ENCODE results near the gene SIM2.

SIM2 gene

DNA sequence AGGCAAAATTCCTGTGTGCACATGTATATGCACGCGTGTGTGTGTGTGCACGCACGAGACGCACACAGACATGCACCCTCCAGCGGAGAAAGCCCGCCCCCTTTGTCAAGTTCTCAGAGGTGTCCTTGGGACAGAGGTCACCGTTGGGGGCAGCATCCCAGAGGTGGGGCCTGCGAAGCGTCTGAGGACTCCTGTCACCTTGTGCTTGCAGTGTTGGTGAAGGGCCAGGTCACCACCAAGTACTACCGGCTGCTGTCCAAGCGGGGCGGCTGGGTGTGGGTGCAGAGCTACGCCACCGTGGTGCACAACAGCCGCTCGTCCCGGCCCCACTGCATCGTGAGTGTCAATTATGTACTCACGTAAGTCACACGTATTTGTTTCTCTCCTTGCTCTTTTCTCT is 42.6 kb downstream of the SIM2 start:
- DNase-seq = no peak

DNA sequence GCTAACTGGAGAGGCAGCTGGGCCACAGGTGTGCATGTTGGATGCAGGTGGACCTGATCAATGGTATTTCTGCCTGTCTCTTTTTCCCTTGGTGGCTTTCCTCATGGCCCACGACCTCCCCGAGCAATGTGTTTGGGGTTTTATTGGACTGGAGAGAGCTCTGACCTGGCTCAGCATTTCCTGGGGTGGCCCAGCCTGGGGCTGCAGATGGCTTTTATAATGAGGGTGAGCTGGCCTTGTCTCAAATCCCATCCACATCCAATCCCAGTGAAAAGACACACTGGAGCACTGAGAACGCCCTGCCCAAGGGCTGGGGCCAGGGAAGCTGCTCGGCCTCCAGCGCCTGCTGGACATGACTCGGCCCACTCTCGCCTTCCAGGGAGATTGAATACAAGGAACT is 44.1 kb downstream of the SIM2 start:
- DNase-seq = no peak

DNA sequence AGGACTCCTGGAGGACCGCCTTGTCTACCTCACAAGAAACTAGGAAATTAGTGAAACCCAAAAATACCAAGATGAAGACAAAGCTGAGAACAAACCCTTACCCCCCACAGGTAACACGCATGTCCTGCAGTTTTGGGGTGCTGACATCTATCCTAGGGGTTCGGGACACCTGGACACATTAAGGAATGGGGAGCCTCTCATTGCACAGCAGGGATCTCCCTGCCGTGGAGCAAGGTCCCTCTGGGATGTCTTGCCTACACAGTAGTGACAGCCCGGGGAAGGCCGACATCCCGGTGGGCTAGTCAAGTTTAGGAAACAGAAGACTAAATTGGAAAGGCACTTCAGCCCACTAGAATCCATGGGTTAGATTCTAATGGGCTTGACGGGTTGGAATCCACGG is 44.5 kb downstream of the SIM2 start:
- no peak for DNase-seq

DNA sequence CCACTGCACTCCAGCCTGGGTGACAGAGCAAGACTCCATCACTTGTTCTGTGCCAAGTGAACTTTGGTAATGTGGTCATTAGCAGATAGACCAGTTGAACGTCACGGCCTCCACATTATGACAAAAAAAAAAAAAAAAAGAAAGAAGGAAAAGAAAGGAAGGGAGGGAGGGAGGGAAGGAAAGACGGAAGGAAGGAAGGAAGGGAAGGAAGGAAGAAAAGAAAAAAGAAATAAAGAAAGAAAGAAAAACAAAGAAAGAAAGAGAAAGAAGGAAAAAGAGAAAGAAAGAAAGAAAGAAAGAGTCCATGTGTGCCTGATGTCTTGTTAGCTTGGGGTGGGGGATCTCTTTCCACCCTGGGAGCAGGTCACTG is 45.3 kb downstream of the SIM2 start:
- no peak for DNase-seq

DNA sequence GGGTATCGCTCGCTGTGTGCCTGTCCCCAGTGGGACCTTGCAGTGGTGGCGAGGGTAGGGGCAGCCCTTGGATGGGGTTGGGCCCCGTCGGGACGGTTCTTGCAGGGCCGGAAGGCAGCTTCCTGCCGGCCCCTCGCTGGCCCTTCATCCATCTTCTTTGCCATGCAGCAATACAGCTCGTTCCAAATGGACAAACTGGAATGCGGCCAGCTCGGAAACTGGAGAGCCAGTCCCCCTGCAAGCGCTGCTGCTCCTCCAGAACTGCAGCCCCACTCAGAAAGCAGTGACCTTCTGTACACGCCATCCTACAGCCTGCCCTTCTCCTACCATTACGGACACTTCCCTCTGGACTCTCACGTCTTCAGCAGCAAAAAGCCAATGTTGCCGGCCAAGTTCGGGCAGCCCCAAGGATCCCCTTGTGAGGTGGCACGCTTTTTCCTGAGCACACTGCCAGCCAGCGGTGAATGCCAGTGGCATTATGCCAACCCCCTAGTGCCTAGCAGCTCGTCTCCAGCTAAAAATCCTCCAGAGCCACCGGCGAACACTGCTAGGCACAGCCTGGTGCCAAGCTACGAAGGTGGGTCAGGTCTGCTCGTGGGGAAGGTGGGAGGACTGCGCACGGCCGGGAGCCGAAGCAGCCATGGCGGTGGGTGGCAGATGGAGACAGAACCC is 45.8 kb downstream of the SIM2 start:
- DNase-seq = no peak

DNA sequence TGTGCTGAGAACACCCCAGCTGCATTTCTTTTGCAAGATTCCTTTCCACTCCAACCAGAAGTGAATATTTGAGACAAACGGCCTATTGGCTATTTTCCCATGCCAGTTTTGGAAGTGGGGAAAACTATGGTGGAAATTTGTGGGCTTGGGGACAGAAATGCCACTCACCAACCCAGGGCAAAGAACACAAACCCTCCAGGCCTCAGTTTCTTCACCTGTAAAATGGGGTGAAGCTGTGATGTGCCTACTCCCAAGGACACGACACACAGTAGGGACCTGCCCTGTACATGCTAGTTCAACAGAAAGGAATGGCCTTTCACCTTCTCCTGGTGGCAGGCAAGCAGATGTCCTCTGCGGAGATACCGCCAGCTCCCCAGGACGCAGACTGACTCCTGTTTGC is 46.5 kb downstream of the SIM2 start:
- DNase-seq = no peak

DNA sequence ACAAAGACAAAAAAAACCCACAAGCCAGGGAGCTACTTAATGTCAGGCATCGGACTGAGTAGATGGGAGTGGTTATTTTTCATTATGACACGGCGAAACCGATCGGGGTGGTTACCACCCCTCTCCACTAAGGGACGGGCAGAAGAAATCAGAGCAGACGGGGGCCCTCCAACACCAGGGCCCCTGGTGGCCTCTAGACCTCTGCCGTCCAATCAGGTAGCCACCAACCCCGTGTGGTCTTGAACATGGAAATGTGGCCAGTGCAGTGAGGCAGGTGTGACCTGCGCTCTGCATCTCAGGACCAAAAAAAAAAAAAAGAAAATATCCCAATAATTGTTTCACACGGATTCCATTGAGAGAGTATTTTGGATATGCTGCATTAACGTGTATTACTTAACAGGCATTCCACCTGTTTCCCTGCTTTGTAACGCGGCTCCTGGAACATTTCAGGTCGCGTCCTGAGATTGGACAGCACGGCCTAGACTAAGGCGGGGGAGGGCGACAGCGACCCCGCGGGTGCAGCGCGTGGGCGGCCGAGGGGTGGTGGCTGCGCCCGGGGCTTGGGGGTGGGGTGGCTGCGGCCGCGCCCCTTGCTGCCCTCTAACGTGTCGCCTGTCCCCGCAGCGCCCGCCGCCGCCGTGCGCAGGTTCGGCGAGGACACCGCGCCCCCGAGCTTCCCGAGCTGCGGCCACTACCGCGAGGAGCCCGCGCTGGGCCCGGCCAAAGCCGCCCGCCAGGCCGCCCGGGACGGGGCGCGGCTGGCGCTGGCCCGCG is 48.3 kb downstream of the SIM2 start:
- DNase-seq = peak; percentile 53

DNA sequence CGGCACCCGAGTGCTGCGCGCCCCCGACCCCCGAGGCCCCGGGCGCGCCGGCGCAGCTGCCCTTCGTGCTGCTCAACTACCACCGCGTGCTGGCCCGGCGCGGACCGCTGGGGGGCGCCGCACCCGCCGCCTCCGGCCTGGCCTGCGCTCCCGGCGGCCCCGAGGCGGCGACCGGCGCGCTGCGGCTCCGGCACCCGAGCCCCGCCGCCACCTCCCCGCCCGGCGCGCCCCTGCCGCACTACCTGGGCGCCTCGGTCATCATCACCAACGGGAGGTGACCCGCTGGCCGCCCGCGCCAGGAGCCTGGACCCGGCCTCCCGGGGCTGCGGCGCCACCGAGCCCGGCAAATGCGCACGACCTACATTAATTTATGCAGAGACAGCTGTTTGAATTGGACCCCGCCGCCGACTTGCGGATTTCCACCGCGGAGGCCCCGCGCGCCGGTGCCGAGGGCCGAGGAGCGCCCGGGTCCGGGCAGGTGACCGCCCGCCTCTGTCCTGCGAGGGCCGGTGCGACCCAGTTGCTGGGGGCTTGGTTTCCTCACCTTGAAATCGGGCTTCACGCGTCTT is 49.0 kb downstream of the SIM2 start:
- peak; percentile 66 for DNase-seq

DNA sequence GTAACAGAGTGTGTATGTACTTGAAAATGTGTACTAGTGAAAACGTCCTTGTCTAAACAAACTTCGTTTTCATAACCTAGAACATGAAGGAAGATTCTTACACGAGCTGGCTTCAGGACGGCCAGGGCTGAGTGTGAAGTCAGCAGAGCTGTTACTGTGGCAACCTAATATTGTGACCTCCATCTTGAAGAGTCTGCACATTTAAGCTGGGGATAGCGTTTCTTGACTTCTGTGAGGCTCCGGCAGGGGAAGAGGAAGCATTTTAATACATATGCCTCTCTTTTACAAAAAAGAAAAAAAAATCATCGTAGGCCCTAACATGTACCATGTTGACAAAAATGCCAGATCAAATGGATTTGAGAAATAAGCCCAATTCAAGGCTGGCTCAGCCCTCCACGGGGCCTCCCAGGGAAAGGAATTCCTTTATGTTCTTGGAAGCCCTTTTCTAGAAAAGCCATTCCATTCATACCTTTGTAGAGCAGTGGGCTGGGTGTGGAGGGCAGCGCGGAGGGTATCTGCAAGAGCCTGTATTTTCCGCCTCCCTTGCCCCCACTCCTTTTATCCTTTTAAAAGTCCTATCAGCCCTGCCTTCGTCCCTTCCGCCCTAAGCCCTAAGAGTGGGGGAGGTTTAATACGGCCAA is 51.1 kb downstream of the SIM2 start:
- DNase-seq = peak; percentile 61

DNA sequence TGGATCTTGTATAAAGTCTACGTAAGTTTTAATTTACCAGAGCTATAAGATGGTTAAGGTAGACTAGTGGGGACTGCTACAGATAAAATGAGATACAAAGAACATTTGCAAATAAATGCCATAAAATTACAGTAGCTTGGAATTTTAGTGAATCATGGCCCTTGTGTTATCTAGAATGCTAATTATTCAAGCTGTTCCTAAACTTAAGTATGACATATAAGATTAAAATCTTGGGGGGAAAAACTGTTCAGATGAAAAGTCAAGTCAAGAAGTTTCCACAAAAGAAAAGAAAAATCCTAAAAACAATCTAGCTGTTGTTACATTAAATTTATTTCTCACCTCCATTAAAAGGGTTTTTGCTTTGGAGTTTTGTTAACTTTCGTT is 51.7 kb downstream of the SIM2 start:
- no peak for DNase-seq

DNA sequence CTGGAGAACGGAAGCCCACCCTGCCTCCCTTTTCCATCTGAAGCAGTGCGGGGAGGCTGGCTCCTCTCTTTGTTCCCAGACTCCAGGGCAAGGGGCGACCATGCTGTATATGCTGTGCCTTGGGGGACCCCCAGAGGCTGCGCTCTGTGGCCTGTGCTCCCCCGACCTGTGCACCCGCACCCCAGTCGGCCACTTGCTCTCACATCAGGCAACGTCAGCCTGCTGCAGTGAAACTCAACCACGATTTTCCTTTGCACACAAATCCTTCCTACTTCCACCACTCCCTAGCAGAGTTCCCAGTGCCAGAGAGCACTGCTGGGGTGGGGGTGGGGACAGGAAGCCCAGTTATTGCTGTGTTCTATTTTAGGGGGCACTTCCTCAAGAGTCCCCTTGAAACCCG is 52.5 kb downstream of the SIM2 start:
- no peak for DNase-seq

DNA sequence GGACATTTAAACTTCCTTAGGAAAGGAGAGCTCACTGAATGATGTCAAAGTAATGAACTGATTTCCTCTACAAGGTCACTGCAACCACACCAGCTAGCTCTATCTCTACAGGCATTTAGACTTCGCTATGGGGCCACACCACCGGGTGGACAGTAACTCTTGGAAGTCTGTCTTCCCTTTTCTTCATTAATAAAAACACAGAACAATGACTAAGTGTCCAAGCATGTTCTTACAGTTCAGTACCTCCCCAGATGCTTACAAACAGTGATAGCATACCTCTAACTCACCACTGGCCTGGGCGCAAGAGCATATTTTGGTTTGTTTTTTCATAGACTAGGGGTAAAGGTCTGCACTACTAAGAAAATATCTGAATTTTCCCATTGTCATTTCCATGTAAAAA is 54.6 kb downstream of the SIM2 start:
- no peak for DNase-seq

DNA sequence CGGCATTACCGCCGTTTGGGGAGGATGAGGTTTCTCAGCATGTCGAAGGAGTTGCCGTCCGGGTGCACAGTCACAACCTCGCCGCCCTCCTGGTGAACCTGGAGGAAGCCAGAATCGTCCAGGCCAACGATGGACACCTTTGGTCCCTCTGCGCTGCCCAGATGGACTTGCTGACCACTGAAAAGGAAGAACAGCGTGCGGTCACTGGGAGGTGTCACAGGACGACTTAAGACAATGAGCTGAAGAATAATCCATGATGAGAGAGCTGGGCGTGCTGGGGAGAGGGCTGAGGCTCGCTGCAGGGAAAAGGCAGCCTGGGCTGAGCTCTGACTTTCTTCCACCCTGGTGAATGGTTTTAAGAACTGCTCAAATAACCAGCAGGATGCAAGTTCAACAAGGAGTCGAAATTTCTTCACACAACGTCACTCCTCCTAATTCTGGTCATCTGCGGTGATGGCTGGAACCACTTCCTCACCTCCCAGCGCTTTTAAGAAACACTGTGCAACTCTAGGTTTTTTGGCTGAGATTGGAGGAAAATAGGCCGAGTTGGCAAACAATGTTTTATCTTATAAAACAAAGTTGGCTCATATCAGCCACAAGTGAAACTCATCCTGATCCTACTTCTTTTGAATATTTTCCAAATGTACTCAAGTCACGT is 55.5 kb downstream of the SIM2 start:
- DNase-seq = no peak

DNA sequence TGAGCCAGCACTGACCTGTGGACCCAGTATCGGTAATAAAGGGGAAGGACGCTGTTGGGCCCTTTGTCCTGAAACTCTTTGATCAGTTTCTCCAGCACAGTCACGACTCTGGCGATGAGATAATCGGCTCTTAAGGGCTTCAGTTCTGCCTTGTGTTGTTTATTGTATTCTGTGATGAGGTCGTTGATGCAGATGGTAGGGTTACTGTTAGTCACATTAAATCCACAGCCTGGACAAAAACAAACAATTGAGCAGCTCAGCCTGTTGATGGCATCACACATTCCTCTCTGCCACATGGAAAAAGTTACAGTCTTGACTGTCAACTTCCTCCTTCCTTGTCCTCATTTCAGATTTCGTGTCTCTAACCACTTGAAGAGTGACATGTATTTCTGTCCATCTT is 57.6 kb downstream of the SIM2 start:
- no peak for DNase-seq

DNA sequence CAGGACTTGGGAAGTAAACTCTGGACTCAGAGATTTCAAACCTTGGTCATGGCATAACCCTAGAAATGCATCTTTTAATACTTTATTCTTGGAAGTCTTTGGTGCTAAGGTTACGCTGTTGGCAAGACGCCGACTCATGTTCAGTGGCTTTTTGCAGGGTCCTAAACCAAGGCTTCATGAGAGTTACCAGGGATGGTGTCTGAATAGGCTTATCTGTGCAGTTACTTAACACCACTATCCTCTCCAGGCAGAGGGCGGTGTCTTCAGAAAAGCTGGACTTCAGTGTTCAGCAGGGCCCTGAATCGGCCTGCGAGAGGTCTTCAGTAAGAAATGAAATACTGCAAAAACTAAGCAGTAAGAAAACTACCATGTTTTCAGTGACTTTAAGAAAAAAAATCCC is 58.3 kb downstream of the SIM2 start:
- no peak for DNase-seq

DNA sequence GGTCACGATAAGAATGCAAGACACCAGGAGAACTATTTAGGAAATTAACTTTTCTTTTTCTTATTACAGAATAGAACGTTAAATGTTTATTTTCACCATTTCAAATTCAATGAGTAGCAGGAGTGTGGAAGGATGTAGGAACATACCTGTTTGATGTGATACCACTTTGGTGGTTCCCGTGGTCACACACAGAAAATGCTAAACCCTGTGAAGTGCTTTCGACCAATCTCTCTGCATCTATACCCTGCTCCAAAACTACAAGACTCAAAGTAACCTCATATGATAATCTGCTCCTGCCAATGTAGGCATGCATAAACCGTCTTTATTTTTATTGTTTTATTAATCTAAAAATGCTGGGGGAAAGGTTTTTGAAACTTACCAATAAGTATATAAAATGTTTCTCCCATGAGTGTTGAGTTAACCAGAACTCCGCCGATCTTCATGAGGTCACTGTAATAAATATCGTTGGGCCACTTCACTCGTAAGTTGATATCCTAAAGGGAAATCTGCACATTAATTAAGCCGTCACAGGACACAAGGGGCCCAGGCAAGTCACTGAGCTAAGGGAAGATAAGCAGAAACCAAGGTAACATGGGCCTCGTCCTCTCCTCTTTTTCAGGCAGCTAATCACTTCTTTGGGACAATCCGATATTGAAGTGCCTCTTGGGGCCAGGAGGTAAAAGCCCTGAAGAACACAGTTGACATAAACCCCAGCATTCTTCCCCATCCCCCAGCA is 60.6 kb downstream of the SIM2 start:
- DNase-seq = no peak

DNA sequence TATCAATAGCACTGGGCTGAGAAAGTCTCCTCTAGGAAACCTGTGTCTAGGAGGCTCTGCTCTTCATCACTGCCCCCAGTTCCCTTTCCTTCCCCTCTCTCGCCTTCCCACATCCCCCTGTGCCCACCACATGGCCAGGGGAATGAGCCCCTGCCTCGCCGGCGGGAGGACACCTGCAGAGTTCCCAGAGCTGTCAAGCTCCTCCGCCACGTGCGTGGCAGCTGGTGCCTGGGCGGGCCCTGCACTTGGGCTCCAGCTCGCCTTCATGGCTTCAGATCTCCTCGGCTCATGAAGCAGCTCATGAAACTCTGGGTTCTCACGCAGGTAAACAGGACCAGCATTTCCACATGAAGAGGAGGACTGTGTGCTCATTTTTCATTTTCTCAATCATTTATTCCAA is 62.8 kb downstream of the SIM2 start:
- peak; percentile 21 for DNase-seq

DNA sequence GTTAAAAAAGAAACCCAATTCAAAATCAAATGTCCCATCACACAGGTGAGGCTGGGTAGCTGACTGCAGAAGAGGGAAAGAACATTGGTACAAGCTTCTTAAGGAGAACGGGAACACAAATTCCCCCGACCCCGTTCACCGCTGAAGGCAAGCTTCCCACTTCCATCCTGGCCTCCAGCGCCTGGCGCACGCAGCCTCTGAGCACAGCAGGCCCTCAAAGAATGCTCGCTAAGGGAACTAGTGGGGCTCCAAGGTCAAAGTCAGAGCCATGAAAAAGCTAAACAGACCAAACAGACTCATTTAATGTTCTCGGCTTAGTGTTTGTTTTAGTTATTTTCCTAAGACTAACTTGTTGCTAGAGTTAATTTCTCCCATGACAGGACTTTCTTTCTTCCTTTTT is 63.7 kb downstream of the SIM2 start:
- DNase-seq = no peak

DNA sequence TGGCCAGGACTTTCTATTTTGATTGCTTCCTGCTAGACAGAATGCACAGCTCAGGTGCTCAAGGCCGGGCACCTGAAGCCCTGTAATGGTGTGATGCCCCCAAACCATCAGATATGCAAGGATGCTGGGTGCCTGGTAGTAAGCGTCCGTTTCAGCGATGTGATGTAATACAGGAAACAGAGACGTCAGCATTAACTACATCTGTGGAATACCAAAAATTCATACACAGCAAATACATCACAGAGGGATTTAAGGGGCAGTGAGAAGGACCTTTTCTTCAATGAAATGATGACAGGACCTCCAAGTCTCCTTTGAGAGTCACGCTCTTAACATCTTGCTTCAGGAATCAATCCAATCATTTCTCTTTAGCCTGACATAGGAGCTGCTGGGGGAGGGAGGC is 64.4 kb downstream of the SIM2 start:
- no peak for DNase-seq

DNA sequence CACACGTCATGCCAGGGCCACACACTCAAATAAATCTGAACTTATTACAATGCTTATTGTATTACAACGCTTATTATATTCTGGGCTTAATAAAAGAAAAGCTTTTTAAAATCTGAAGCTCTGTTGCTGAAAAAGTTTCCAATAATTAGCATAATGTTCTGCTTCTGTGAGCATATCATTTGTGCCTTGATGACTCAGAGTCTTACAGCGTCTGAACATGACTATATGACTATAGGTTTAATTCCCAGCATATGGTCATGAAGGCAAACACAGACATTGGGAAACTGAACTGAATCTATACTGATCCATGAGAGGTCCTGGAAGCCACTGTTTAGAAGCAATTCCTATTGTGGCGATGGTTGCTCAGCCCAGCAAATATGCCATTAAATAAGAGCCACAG is 66.3 kb downstream of the SIM2 start:
- no peak for DNase-seq

DNA sequence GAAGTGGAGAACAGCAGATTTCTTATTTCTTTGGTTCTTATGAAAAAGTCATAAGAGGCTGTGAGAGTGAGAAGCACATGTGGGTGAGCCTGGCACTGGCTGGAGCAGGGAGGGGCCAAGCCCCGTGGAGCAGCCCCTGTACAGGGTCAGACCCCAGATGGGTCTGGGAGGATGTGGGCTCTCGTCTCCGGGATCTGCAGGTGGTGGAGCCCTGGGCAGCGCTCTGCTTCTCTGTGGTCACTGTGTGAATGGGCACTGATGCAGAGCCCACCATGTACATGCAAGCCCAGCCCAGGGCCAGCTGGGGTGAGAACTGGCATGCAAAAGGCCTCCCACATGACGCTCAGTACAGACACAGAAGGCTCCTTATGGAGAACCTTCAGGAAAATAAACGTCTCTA is 67.6 kb downstream of the SIM2 start:
- no peak for DNase-seq

DNA sequence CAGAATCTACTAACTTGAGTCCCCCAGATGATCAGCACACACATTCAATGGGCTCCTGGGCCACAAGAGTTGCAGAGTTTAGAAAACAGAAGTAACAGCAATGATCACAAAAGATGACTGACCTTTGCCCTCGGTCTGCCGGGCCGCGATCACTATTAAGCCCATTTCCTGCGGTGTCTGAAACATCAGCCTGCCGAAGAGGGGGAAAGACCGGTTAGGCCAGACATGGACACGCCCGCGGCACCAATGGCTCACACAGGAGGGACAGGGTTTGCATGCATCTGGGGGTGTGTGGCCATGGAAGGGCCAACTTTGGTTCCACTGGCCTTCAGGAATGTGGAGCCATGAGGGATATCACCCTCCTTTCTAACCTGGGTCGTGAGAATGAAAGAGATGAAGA is 68.2 kb downstream of the SIM2 start:
- DNase-seq = no peak

DNA sequence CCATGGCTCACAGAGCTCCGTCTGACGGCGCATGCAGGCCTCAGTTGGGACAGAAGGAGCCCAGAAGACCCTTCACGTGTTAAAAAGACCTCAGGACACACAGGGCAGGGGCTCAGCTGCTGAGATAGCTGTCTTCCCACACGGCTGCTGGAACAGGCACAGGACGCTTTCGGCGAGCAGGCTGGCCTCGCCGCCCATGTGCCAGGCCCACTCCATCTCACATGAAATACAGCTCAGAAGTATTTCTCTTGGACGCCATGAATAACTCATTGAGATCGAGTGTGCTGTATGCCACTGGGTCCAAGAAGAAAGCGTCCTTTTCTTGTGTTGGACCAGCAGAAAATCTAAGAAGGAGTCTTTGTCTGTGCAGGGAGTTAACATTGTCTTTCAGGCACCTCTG is 69.6 kb downstream of the SIM2 start:
- DNase-seq = no peak

Measured in retina (tissue), 1 donor.